H1 (cell line): ENCODE data around the gene RAB31. TPM values are rescaled to one million over a fixed set of nuclear protein-coding genes. Genes with fewer than 3 reads are reported as not detected.

ENCODE experiments used
- CTCF ChIA-PET: fragments of 300-600 bp; sonication (Branson Sonifier 250); formaldehyde crosslinking; loops from one replicate; lab custom pipeline; 2021; ENCODE audit not compliant: partially characterized antibody; lab: Charles Lee
- POLR2A ChIA-PET: fragments of 300-600 bp; sonication (Branson Sonifier 250); formaldehyde crosslinking; loops from one replicate; lab custom pipeline; 2021; ENCODE audit warnings: inconsistent platforms; ENCODE audit not compliant: partially characterized antibody; lab: Charles Lee
- DNase-seq, 2 experiments: peaks; one replicate each; pipeline versions ENCODE4 v3.0.0 to v3.0.0-alpha.2; 2010 to 2022; ENCODE audit warnings: low spot score in 2 of 2, low read depth in 1 of 2, mixed read lengths in 1 of 2
- FAIRE-seq: peaks from 2 replicates; lab custom pipeline; 2011; peaks lifted over from hg19 to GRCh38; lab: Jason Lieb, UNC
- H2AFZ ChIP-seq: 2 replicates; pipeline ENCODE4 v1.8.1; 2012; ENCODE audit warnings: low read length, inconsistent platforms
- H2AK5ac ChIP-seq: 2 replicates; pipeline ENCODE4 v1.6.1; 2013; ENCODE audit warnings: low read depth, low read length
- H2BK120ac ChIP-seq: replicated peaks from 2 replicates; pipeline ENCODE3; 2013; ENCODE audit warnings: low read depth, low read length, inconsistent platforms
- H2BK12ac ChIP-seq: 2 replicates; pipeline ENCODE4 v1.6.1; 2013; ENCODE audit warnings: low read depth, low read length
- H2BK15ac ChIP-seq: 2 replicates; pipeline ENCODE4 v1.6.1; 2013; ENCODE audit warnings: low read length
- H2BK20ac ChIP-seq: 2 replicates; pipeline ENCODE4 v1.6.1; 2013; ENCODE audit warnings: low read length
- H2BK5ac ChIP-seq: 2 replicates; pipeline ENCODE4 v1.6.1; 2013; ENCODE audit warnings: low read depth, low read length
- H3K14ac ChIP-seq: 2 replicates; pipeline ENCODE4 v1.6.1; 2013; ENCODE audit warnings: inconsistent platforms; ENCODE audit not compliant: insufficient read length
- H3K18ac ChIP-seq: 2 replicates; pipeline ENCODE4 v1.6.1; 2013; ENCODE audit warnings: low read length; ENCODE audit errors: extremely low read depth
- H3K23ac ChIP-seq: 2 replicates; pipeline ENCODE4 v1.6.1; 2013; ENCODE audit warnings: inconsistent platforms; ENCODE audit not compliant: insufficient read length
- H3K23me2 ChIP-seq: 2 replicates; pipeline ENCODE4 v1.6.1; 2013; ENCODE audit warnings: low read depth, low read length
- H3K27ac ChIP-seq: 2 replicates; pipeline ENCODE4 v1.6.1; 2011; ENCODE audit warnings: low read depth, low read length, inconsistent platforms
- H3K27me3 ChIP-seq, 4 experiments: replicated peaks in 1 of 4; 1 replicate in 1 of 4; 2 replicates in 3 of 4; pipeline versions ENCODE4 v1.6.1 to v1.8.1; 2011 to 2013; ENCODE audit warnings: low read length in 3 of 4, mild to moderate bottlenecking in 3 of 4, inconsistent platforms in 2 of 4, mixed read lengths in 2 of 4, moderate library complexity in 1 of 4; ENCODE audit not compliant: control insufficient read depth in 3 of 4, insufficient read depth in 3 of 4; ENCODE audit errors: extremely low read depth in 1 of 4
- H3K36me3 ChIP-seq, 4 experiments: 2 replicates each; pipeline versions ENCODE4 v1.6.1 to v1.8.1; 2011 to 2013; ENCODE audit warnings: mild to moderate bottlenecking in 4 of 4, low read length in 3 of 4, moderate library complexity in 2 of 4, control low read depth in 1 of 4, inconsistent platforms in 1 of 4; ENCODE audit not compliant: insufficient read depth in 4 of 4, control insufficient read depth in 2 of 4
- H3K4ac ChIP-seq: replicated peaks from 2 replicates; pipeline ENCODE3; 2013; ENCODE audit warnings: low read length, low read depth, mixed read lengths, inconsistent platforms; ENCODE audit not compliant: insufficient read length
- H3K4me1 ChIP-seq, 4 experiments: replicated peaks in 1 of 4; 1 replicate in 1 of 4; 2 replicates in 3 of 4; pipeline versions ENCODE4 v1.6.1 to v1.8.1; 2011 to 2013; ENCODE audit warnings: low read length in 3 of 4, inconsistent platforms in 2 of 4, mixed read lengths in 1 of 4; ENCODE audit not compliant: insufficient read depth in 4 of 4, control insufficient read depth in 3 of 4
- H3K4me2 ChIP-seq, 2 experiments: 2 replicates each; pipeline versions ENCODE4 v1.6.1 to v1.8.1; 2011 to 2013; ENCODE audit warnings: low read depth in 2 of 2, low read length in 2 of 2, control low read depth in 1 of 2, inconsistent platforms in 1 of 2, mild to moderate bottlenecking in 1 of 2; ENCODE audit not compliant: insufficient read depth in 1 of 2
- H3K4me3 ChIP-seq, 4 experiments: fragments of 200-600, 300-600 bp in 1 of 4; sonication (generic), shearing (Covaris generic), sonication (Bioruptor Twin) in 1 of 4; 2 replicates each; pipeline versions ENCODE4 v1.5.1 to v1.8.1; 2011 to 2016; ENCODE audit warnings: low read length in 4 of 4, low read depth in 3 of 4, control low read depth in 2 of 4, inconsistent platforms in 2 of 4, mild to moderate bottlenecking in 2 of 4, mixed read lengths in 1 of 4, moderate library complexity in 1 of 4; ENCODE audit not compliant: insufficient read depth in 2 of 4; ENCODE audit errors: extremely low read depth in 1 of 4
- H3K56ac ChIP-seq: replicated peaks from 2 replicates; pipeline ENCODE3; 2013; ENCODE audit warnings: low read depth, mild to moderate bottlenecking, mixed read lengths, low read length, inconsistent platforms; ENCODE audit not compliant: insufficient read length
- H3K79me1 ChIP-seq: 2 replicates; pipeline ENCODE4 v1.6.1; 2013; ENCODE audit warnings: low read depth, low read length, control low read depth
- H3K79me2 ChIP-seq, 2 experiments: 2 replicates each; pipeline versions ENCODE4 v1.6.1 to v1.8.1; 2012 to 2013; ENCODE audit warnings: low read length in 2 of 2, mild to moderate bottlenecking in 2 of 2, inconsistent platforms in 1 of 2; ENCODE audit not compliant: insufficient read depth in 2 of 2, control insufficient read depth in 1 of 2
- H3K9ac ChIP-seq, 4 experiments: replicated peaks in 1 of 4; 1 replicate in 1 of 4; 2 replicates in 3 of 4; pipeline versions ENCODE4 v1.6.1 to v1.8.1; 2011 to 2013; ENCODE audit warnings: low read depth in 3 of 4, low read length in 3 of 4, control low read depth in 2 of 4, mild to moderate bottlenecking in 2 of 4, moderate library complexity in 2 of 4, inconsistent platforms in 1 of 4; ENCODE audit errors: extremely low read depth in 1 of 4
- H3K9me3 ChIP-seq, 2 experiments: 2 replicates each; pipeline versions ENCODE4 v1.6.1 to v1.8.1; 2012 to 2013; ENCODE audit warnings: mild to moderate bottlenecking in 2 of 2, moderate library complexity in 2 of 2, control low read depth in 1 of 2, inconsistent platforms in 1 of 2, low read depth in 1 of 2, low read length in 1 of 2, mixed read lengths in 1 of 2; ENCODE audit not compliant: insufficient read depth in 2 of 2
- H4K20me1 ChIP-seq, 2 experiments: replicated peaks in 1 of 2; 2 replicates each; pipeline versions ENCODE3 to v1.8.1; 2011 to 2013; ENCODE audit warnings: inconsistent platforms in 2 of 2, low read length in 2 of 2, mild to moderate bottlenecking in 1 of 2; ENCODE audit not compliant: insufficient read depth in 2 of 2, control insufficient read depth in 1 of 2
- H4K5ac ChIP-seq: 2 replicates; pipeline ENCODE4 v1.6.1; 2013; ENCODE audit warnings: low read length, low read depth, mixed read lengths, inconsistent platforms; ENCODE audit not compliant: insufficient read length
- H4K8ac ChIP-seq: 2 replicates; pipeline ENCODE4 v1.8.0; 2013; ENCODE audit warnings: mild to moderate bottlenecking, moderate library complexity, low read length, inconsistent platforms; ENCODE audit not compliant: insufficient read depth; ENCODE audit errors: extremely low read depth
- H4K91ac ChIP-seq: replicated peaks from 2 replicates; pipeline ENCODE3; 2013; ENCODE audit warnings: low read length, mixed read lengths, inconsistent platforms; ENCODE audit not compliant: insufficient read length
- ATF3 ChIP-seq: IDR thresholded peaks from 2 replicates; pipeline ENCODE4 v1.6.1; 2011; ENCODE audit warnings: low read depth, mild to moderate bottlenecking, low read length; ENCODE audit not compliant: insufficient read depth
- CREB1 ChIP-seq: IDR thresholded peaks from 2 replicates; pipeline ENCODE4 v1.6.1; 2012; ENCODE audit warnings: inconsistent platforms
- CTBP2 ChIP-seq: IDR thresholded peaks from 2 replicates; pipeline ENCODE4 v1.7.0; 2011; ENCODE audit warnings: borderline replicate concordance, mild to moderate bottlenecking, moderate library complexity, mixed read lengths, low read length; ENCODE audit not compliant: insufficient read depth, insufficient read length
- JUN ChIP-seq: IDR thresholded peaks from 2 replicates; pipeline ENCODE4 v1.6.1; 2011; ENCODE audit warnings: low read depth, mild to moderate bottlenecking, improper control_type of control experiment, low read length
- KDM1A ChIP-seq: fragments of 200-600, 300-600 bp; sonication (generic); IDR thresholded peaks from 2 replicates; pipeline ENCODE4 v1.7.1; 2016; ENCODE audit warnings: mild to moderate bottlenecking, low read length, borderline replicate concordance
- KDM5A ChIP-seq: fragments of 200-600 bp; IDR thresholded peaks from 2 replicates; pipeline ENCODE4 v1.7.1; 2012; ENCODE audit warnings: mild to moderate bottlenecking, low read length, inconsistent platforms, mixed read lengths
- POLR2AphosphoS5 ChIP-seq: IDR thresholded peaks from 2 replicates; pipeline ENCODE4 v1.6.1; 2011; ENCODE audit warnings: low read depth, low read length
- SP2 ChIP-seq: IDR thresholded peaks from 2 replicates; pipeline ENCODE4 v1.6.1; 2012; ENCODE audit warnings: mild to moderate bottlenecking, low read length, inconsistent platforms
- TAF7 ChIP-seq: optimal IDR thresholded peaks from 2 replicates; pipeline ENCODE3; 2011; ENCODE audit warnings: low read depth, mild to moderate bottlenecking, inconsistent platforms, low read length, moderate library complexity, borderline replicate concordance
- TBP ChIP-seq: IDR thresholded peaks from 2 replicates; pipeline ENCODE4 v1.6.1; 2011; ENCODE audit warnings: low read depth, low read length, improper control_type of control experiment
- TEAD4 ChIP-seq: IDR thresholded peaks from 2 replicates; pipeline ENCODE4 v1.6.1; 2012; ENCODE audit warnings: low read depth, low read length, inconsistent platforms, mixed read lengths
- USF2 ChIP-seq: IDR thresholded peaks from 2 replicates; pipeline ENCODE4 v1.6.1; 2011; ENCODE audit warnings: low read length, improper control_type of control experiment
- YY1 ChIP-seq: IDR thresholded peaks from 2 replicates; pipeline ENCODE4 v1.6.1; 2011; ENCODE audit warnings: low read depth, mild to moderate bottlenecking, low read length
- WGBS, 2 experiments: shearing (Covaris generic) in 1 of 2; methylation state at CpG; one replicate each; pipeline versions ENCODE4 v1.1.6 to v1.1.7; 2013 to 2015; ENCODE audit warnings: low lambda C conversion rate in 2 of 2, mixed read lengths in 2 of 2, inconsistent platforms in 1 of 2, low coverage in 1 of 2, missing lambda C conversion rate in 1 of 2; ENCODE audit not compliant: insufficient replicate concordance in 2 of 2, insufficient coverage in 1 of 2, insufficient read length in 1 of 2; ENCODE audit errors: extremely low coverage in 1 of 2, missing lambda C conversion rate in 1 of 2; 5-methylcytosine and 5-hydroxymethylcytosine counted together
- polyA plus RNA-seq, 7 experiments: library from polyadenylated mRNA; depleted of rRNA in 3 of 7; stranded (reverse) in 5 of 7; unstranded in 2 of 7; fragments of >200 nt in 5 of 7; fragments of 200-250 nt in 2 of 7; gene quantifications; 1 replicate in 5 of 7; 2 replicates in 1 of 7; 4 replicates in 1 of 7; pipeline versions ENCODE4 v1.2.1 to v1.2.3, GENCODE V29; 2011 to 2013; ENCODE audit warnings: missing spikeins in 2 of 7, mixed read lengths in 2 of 7
- total RNA-seq: library from RNA; stranded (reverse); fragmentation: NEBNext Ultra II Directional; extraction: Animal tissue kit (Norgen Biotek cat#: 25700); gene quantifications from 2 replicates; pipeline ENCODE4 v1.2.1, GENCODE V29; 2021

Gene RAB31
- total and polyA plus RNA-seq, 2 of the 8 experiments (the other 6 are each of a cell fraction or from before 2014, with no cell fraction given) = 15.2 to 40.9 TPM

GRCh38 chr18:9835825-9836224 is 127.7 kb downstream of the RAB31 start:
- DNase-seq = no peak
- FAIRE-seq = no peak
- TF ChIP-seq CREB1 (no peak), JUN (no peak), USF2 (no peak), POLR2AphosphoS5 (no peak), KDM1A (no peak), YY1 (no peak), ATF3 (no peak), SP2 (no peak), TBP (no peak), CTBP2 (no peak), TAF7 (no peak), KDM5A (no peak), TEAD4 (no peak)

More at GRCh38 chr18:9835825-9836224, 127.7 kb downstream of the RAB31 start:
- Histone ChIP-seq H4K91ac (no peak overlapping the region), H3K9ac (peak overlapping the region in 1 of 4 experiments; percentile 10; a peak in 1 of 7 replicates), H2AFZ (no peak overlapping the region), H3K18ac (no peak overlapping the region; the same call in 1 of the 2 replicates), H3K14ac (no peak overlapping the region), H4K8ac (no peak overlapping the region), H3K4me3 (peak overlapping the region in 1 of 4 experiments; percentile 33; a peak in 1 of 8 replicates), H3K23ac (no peak overlapping the region), H4K5ac (no peak overlapping the region), H3K56ac (no peak overlapping the region), H3K27ac (no peak overlapping the region), H3K4me1 (peaks cover 13 to 37% (median 15%) of the 10 kb centered on the region in 4 experiments), H3K9me3 (no peaks in the 10 kb centered on the region), H3K27me3 (no peaks in the 10 kb centered on the region; a peak in 1 of 7 replicates), H3K79me1 (no peaks in the 10 kb centered on the region), H2BK12ac (no peak overlapping the region; the same call in 1 of the 2 replicates), H2BK5ac (peak overlapping the region; percentile 30; the same call in 1 of the 2 replicates), H4K20me1 (no peaks in the 10 kb centered on the region), H3K79me2 (no peaks in the 10 kb centered on the region), H3K4ac (no peak overlapping the region), H3K23me2 (no peaks in the 10 kb centered on the region), H2BK20ac (no peak overlapping the region), H3K36me3 (no peaks in the 10 kb centered on the region), H2BK15ac (no peak overlapping the region), H2BK120ac (no peak overlapping the region), H2AK5ac (peak overlapping the region; percentile 84; the same call in 1 of the 2 replicates), H3K4me2 (peak overlapping the region; percentile 36 to 41; a peak in 3 of 4 replicates)
- ChIA-PET CTCF (interaction anchor here (0.7 kb wide), 1 partner anchor 145 kb away, joined by 3 read pairs; no protein-coding TSS in a partner anchor), POLR2A (interaction anchor here (1.9 kb wide), 1 partner anchor 12 kb away, joined by 5 read pairs; no protein-coding TSS in a partner anchor)
- 84% methylated on average over 10 of the region's 10 CpGs; no CpG with 5 or more reads in 1 of the 2 experiments for WGBS, 2 experiments
